SU-DHL-6 (cell line): ENCODE results near the gene ZMPSTE24.

Source experiments
- CTCF ChIP-seq: fragments of 200-600 bp; sonication (generic); IDR thresholded peaks from one replicate; pipeline ENCODE4 v1.5.1; 2017; ENCODE audit warnings: antibody characterized with exemption, mild to moderate bottlenecking, low read length, moderate library complexity; ENCODE audit not compliant: insufficient read depth, poor library complexity, severe bottlenecking
- EZH2phosphoT487 ChIP-seq: fragments of 200-600 bp; sonication (generic), shearing (Covaris generic); conservative IDR thresholded peaks from 2 replicates; pipeline ENCODE4 v1.6.1; 2018; ENCODE audit warnings: mild to moderate bottlenecking, antibody characterized with exemption, low read length, moderate library complexity, mixed read lengths

- TF ChIP-seq CTCF: no peak
- TF ChIP-seq EZH2phosphoT487: no peak
Measured at GRCh38 chr1:40300651-40301050, 42.6 kb downstream of the ZMPSTE24 start.
